GM18526 (cell line): ENCODE data around the gene FAM221B.

Experiments
- POLR2A ChIP-seq: IDR thresholded peaks from 3 replicates; pipeline ENCODE4 v1.6.1; 2011; ENCODE audit not compliant: insufficient read length; ENCODE audit errors: extremely low read depth

The FAM221B gene, protein sequence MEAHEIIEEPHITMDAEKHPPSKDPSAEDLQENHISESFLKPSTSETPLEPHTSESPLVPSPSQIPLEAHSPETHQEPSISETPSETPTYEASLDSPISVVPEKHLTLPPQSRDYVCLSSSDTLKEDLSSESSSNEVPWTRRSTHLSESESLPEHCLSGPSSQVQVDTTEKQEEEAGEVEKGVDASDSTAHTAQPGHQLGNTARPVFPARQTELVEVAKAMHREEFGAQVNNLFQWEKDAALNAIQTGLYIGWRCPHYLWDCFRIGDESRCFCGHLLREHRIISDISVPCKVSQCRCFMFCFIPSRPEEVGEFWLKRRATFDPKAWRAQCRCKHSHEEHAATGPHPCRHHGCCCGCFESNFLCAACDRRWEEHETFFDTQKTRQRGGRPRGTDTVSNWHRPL

DNA sequence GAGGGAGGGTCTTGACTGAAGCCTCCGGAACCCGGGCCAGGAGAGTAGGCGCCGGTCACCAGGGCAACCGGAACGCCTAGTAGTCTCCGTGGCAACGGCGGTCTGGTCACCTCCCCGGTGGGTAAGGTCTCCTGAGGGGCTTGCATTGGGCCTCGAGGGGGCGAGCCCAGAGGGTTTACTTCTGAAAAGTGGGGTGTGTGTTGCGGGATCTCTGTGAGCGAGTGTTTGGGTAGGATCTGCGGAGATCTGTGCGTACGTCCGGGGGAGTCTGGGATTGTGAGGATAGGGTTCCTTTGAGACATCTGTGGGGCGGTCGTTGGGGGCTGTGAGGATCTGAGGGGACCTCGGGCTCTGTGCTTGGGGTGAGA, at the start of gene FAM221B:
Gene FAM221B, minus strand, starts transcription at position 17 of the 368 bp plus-strand sequence. CDS start 2,571 bp downstream, outside the sequence.
- no peak for TF ChIP-seq POLR2A

DNA sequence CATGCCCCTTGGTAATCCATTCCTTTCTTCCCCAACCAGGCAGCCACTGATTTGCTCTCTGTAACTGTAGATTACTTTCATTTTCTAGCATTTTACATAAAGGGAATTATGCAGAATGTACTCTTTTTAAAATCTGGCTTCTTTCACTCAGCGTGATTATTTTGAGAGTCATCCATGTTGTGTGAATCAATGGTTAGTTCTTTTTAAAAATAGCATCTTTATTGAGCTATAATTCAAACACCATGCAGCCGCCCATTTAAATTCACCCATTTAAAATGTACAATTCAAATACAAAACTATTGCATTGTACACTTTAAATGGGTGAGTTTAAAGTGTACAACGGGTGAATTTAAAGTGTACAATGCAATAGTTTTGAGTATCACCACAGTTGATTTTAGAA, 44.0 kb upstream of the FAM221B start:
- TF ChIP-seq POLR2A, result no peak

DNA sequence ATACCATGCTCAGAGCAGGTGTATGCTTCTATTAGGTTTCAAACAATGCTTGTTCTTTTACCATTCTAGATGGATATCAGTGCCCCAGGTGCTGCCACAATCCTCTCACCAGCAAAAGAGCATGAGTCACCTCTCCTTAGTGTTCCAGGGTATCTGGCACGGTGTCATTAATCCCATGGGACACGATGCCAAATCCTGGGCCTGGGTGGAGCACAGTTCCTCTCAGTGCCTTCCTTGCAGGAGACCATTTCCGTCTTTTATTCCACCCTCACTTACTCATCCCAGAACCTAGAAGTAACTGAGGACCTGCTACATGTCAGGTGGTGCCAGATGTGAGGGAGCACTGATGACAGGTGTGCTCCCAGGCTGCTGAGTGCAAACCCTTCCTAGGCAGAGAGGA, 43.0 kb upstream of the FAM221B start:
- TF ChIP-seq POLR2A, result no peak

DNA sequence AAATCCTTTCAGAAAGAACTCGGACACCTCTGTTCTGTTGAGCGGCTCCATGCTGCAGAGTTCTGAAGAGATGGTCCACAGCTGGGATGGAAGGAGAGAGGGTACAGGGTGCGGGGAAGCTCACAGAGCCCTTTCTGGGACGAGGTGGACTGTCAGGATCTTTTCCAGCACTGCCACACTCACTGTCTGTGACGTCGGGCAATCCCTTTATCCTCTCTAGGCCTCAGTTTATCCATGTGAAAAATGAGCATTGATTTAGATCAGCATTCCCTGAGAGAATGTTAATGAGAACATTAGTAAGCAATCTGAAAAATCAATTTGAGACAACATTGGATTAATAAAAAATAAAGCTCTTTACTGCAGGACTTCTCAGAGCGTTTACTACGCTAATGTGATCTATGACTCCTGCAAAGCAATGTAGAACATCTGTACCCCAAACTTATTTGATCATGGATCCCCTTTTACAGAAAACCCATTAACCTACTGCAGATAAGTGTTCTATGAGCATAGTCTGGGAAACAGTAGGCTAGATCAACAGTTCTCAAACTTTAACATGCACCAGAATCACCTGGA, 41.9 kb upstream of the FAM221B start, which contains the start of gene OR13J1:
Gene OR13J1, minus strand, starts transcription at position 51 of the 573 bp plus-strand sequence. Its CDS starts 0 bp downstream, at position 51.
- no peak for TF ChIP-seq POLR2A

DNA sequence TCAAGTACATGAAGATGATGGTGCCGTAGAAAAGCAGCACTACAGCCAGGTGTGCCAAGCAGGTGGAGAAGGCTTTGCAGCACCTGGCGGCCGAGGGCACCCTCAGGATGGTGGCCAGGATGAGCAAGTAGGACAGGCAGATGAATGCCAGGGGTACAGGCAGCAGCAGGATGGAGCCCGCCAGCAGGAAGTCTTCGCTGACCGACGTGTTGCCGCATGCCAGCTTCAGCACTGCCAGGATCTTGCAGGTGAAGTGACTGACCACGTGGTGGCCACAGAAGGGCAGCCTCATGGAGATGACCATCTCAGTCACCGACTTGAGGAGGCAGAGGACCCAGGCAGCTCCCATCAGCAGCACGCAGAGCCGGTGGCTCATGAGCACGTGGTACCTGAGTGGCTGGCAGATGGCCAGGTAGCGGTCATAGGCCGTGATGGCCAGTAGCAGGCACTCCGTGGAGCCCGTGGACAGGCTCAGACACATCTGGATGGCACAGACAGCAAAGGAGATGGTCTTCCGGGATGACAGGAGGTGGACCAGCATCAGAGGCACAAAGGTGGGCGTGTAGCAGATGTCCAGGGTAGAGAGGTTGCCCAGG, 41.2 kb upstream of the FAM221B start:
- no peak for TF ChIP-seq POLR2A

DNA sequence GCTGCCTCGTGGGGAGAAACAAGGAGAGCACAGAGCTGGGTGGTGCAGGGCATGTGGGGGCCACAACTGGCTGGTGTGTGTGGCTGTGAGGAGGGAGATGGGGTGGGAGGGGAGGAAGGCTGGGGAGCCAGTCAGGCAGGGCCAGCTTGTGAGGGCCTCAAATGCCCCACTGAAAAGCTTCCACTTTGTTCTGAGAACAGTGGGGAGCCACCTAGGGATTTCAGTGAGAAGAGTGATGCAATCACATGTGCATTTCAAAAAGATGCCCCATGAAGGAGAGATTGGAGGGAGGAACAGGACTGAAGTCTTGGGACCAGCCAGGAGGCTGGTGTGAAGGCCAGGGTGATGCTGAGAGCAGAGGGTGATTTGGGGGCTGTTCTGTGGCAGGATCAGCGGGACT, 40.4 kb upstream of the FAM221B start:
- no peak for TF ChIP-seq POLR2A

DNA sequence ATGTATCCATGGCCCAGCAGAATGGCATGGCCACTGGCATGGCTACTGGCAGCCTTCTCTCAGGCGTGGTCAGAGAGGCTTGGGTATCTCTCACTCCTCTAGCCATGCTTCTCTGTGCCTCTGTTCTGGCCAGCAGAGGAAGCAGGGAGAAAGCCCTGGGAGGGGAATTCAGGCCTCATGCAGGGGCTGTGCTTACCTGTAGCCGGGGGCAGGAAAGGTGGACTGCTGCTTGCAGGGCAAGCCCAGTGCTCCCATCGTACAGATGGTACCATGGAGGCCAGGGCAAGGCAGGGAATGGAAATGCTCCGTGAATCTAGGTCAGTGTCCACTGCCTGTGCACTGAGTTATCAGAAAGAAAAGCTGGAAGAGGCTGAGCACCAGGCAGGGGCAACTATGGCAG, 39.0 kb upstream of the FAM221B start:
- no peak for TF ChIP-seq POLR2A

DNA sequence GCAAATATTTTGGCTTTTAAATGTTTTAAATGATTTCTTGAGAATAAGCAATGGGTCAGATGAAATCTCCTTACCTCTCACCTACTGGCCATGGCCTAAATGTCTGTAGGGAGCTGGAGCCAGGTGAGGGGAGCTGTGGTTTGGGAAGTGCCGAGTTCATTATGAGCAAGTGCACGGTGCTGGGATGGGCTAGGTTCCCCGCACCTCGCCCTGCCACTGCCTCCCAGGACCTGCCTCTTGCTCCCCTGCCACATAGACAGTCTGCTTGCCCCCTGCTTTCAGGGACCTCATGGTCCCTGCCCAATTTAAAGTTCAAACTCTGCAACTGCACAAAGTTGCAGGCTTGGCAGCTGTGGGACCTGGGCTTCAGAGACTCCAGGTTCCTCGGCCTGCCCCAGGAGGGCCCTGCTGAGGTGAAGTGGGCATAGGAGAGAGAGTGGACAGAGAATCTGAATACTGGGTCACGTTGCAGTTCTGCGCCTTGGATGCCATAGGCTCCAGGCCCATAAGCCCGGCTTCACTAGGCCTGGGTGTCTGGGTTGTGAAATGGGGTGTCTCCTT, 36.2 kb upstream of the FAM221B start:
- no peak for TF ChIP-seq POLR2A

DNA sequence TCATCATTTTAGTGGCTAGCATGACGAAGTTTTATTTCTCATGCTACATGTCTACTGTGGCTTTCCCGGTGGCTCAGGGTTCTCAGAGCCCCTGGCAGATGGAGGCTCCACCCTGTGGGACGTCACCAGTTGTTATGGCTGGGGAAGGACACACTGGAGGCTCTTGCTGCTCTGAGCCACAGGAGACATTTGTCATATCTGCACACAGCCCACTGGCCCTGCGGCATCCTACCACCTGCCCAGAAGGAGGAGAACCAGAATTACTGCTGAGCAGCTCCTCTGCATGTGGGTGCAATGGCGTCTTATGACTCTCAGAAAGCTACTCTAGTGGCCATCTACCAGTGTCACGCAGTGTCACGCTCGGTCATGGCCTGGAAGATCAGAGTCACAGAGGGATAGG, 35.1 kb upstream of the FAM221B start:
- TF ChIP-seq POLR2A, result no peak

DNA sequence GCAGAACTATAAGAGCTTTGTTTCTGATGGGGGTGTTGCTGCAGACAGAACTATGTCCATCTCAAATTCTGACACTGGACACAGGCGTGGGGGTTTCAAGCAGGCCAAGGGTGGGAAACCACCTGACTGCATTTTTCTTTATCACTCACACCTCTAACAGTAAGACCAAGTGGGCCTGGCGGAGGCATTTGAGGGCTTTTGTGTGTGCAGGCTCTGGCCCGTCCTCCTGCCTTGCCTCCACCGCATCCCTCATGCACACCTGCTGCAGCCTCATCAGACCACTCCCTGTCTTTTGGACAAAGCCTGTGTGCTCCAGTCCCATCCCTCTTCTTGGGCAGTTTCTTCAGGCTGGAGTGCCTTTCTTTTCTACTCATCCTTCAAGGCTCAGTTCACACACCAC, 33.8 kb upstream of the FAM221B start:
- TF ChIP-seq POLR2A, result no peak

DNA sequence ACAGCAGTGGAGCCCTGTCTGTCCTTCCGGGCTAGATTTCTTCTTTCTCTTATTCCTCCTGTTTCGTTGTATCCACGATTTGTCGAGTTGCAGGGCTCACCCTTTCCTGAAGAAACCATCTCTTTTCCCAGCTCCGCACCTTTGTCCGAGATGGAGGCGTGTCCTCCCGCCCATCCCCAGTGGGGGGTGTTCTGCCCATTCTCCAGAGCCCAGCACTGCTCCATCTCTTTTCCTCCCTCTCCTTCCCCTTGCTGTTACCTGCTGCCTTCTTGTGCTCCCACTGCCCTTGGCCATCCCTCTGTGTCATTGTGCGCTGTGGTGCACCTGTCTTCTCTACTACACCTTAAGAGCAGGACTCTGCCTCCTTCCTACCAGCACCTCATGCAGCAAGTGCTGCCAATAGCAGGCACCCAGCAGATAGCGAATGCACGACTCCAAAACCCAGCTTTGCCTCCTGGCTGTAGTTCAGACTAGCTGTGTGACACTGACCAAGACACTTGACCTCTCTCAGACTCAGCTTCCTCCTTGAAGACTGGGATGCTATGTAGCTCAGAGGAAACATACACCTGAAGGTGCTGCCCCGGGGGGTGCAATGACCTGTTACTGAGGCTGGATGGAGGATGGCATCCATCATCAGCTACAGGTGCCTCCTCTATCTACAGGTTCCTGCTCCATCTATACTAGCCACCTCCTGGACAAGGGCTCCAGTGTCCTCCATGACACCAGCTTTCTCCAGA, 32.8 kb upstream of the FAM221B start:
- no peak for TF ChIP-seq POLR2A

DNA sequence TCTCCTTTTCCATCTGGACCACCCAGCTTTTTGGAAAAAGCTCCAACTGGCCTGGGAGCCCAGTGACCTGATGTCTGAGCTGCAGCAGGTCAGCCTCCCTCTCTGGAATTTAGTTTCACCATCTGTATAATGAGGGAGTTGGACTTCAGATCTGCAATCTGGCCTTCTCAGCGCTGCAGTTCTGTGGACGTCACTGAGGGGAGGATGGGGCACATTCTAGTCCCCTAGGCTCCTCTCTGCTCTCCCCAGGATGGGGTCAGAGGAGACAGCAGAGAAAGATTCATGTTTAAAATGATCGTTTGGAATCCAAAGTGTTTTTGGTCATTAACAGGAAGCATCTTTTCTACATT, 31.4 kb upstream of the FAM221B start:
- TF ChIP-seq POLR2A, result no peak

DNA sequence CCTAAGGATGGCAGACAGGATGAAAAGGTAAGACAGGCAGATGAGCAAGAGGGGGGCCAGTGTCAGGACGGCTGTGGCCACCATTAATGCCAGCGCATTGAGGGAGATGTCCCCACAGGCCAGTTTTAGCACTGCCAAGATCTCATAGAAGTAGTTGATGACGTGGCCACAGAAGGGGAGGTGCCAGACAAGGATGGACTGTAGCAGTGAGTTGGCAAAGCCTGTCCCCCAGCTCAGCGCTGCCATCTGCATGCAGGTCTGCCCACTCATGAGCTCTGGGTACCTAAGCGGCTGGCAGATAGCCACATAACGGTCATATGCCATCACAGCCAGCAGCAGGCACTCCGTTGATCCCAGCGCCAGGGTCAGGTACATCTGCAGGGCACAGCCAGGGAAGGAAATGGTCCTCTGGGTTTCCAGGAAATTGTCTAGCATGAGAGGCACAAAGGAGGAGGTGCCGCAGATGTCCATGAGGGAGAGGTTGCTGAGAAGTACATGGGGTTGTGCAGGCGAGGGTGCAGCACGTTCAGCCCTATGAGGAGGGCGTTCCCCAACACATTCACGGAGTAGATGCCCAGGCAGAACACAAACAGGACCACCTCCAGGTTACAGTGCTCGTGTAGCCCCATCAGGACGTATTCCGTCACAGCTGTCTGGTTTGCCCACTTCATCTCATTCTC, 30.9 kb upstream of the FAM221B start:
- TF ChIP-seq POLR2A, result no peak

DNA sequence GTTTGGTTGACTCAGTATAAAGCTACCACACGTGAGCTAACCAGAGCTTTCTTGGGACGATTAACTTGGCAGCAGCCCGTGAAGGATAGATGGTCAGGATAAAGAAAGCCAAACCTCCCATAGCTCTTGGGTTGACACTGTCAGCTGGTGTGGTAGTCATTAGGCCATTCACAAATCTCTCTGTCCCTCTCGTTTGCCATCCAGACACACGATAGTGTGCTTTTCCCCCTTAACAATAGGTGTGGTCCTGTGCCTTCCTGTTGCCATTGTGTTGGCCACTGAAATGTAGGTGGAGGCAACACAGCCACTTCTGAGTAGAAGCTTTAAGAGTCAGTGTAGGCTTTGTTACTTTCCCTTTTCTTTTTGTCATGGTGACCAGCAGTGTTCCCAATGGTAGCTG, 29.9 kb upstream of the FAM221B start:
- no peak for TF ChIP-seq POLR2A

DNA sequence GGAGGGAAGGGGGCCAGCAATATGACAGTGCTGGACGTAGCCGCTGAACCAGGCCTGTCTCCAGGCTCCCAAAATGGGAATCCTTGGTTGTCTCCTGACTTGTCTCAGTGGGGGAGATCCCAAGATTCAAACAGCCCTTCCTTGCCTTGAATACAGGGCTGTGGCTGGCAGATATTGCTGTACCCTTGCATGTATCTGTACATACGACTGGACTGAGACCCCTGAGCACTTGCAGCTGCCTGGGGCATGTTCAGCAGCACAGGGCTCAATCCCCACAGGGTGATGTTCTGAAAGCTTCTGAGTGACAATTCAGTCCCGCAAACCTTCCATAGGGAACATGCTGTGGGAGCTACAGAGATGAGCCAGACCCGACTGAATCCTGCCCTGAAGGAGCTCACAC, 28.4 kb upstream of the FAM221B start:
- no peak for TF ChIP-seq POLR2A
